OCI-LY7 (cell line): ENCODE data around the gene MYADM.

ENCODE experiments used
- CTCF ChIP-seq: fragments of 200-600 bp; sonication (generic); conservative IDR thresholded peaks from 2 replicates; pipeline ENCODE4 v1.5.1; 2014; ENCODE audit warnings: mild to moderate bottlenecking, antibody characterized with exemption, low read length, moderate library complexity, mixed read lengths
- EZH2phosphoT487 ChIP-seq: fragments of 200-600 bp; sonication (generic); IDR thresholded peaks from 2 replicates; pipeline ENCODE4 v1.6.1; 2018; ENCODE audit warnings: low read depth, borderline replicate concordance, mild to moderate bottlenecking, mixed run types, antibody characterized with exemption, low read length, moderate library complexity, mixed read lengths

- TF ChIP-seq CTCF (no peak), EZH2phosphoT487 (no peak)
These were observed 3.3 kb upstream of the MYADM start for GRCh38 chr19:53864308-53864836.
